Measurements from ENCODE around the gene FGF19.

Gene FGF19

DNA sequence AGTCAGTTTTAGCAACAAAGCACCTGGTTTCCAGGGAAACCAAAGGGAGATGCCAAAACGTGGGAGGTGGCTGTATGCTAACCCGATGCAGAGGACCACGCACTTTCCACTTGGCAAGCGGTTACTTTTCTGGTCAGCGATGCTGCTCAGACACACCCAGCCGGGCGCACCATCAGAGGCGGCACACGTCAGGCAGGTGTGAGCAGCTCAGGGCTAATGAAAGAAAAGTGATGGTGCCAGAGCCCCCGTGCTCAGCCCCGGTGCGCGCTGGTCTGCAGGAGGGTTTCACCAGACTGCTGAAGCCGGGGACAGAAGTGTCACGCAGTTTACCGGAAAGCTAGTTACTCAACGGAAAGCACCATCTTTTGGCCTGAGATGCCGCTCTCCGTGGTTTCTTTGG is 34.3 kb downstream of the FGF19 start:
- H3K79me2 ChIP-seq (ENCODE audit: control insufficient read depth, insufficient read depth, low read length, unreplicated experiment), result peaks cover 31% of the 10 kb centered on the region
- H3K4me1 ChIP-seq (ENCODE audit: control insufficient read depth, insufficient read depth, low read length, unreplicated experiment), result peaks cover 17% of the 10 kb centered on the region
- no peak overlapping the region for H3K27ac ChIP-seq (ENCODE audit: low read depth, low read length)
- no peak overlapping the region for H2AFZ ChIP-seq (ENCODE audit: low read length, unreplicated experiment)
- no peaks in the 10 kb centered on the region for H3K27me3 ChIP-seq (ENCODE audit: insufficient read depth, low read length)
- H3K4me3 ChIP-seq (ENCODE audit: low read depth, low read length), result no peak overlapping the region
- peaks cover 20% of the 10 kb centered on the region; the same call in 1 of the 2 replicates for H3K36me3 ChIP-seq (ENCODE audit: insufficient read depth, low read length)

DNA sequence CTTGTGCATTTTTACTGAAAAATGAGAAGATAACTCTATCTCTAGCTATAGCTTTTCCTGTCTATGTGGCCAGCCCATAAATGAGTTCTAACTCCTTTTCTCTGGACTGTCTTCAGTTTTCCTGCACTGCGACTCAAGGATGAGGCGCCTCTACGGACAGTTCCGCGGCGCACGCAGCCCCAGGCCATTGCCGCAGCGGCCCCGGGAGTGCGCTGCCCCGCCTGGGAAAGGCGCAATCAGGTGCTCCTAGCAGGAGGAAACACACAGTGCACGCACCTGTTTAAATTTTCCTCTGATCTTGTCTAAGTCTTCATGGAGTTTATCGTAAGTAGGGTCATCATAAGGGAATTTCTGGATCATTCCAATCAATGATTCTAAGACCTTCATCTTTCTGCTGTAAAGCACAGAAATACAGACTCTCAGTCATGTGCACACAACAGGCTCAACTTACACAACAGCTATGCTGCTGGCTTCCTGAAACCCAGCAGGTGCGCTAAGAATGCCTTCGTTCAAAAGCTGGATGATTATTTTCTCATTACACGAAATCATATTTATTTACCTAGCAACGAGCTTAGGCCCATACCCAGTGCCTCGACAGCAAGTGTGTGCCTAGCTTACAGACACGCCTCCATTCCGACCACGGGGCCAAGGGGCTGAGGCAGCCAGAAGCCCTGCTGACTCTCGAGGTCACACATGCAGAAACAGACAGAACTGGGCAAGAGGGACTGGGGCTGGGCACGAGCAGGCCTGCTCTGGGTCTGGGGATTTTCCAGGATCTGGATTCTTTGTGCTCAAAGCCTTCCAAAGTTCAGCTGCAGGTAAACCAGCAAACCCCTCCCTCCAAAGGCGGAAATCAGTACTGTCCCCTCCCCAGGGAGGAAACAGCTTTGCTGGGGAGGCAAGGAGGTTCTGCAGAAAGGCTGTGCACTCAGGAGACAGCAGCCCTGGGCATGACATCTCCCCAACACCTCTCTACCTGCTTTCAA is 35.9 kb downstream of the FGF19 start:
- peaks cover 4% of the 10 kb centered on the region for H3K4me1 ChIP-seq (ENCODE audit: control insufficient read depth, insufficient read depth, low read length, unreplicated experiment)
- no peaks in the 10 kb centered on the region for H3K27me3 ChIP-seq (ENCODE audit: insufficient read depth, low read length)
- no peak overlapping the region for H2AFZ ChIP-seq (ENCODE audit: low read length, unreplicated experiment)
- H3K79me2 ChIP-seq (ENCODE audit: control insufficient read depth, insufficient read depth, low read length, unreplicated experiment), result peaks cover 15% of the 10 kb centered on the region
- no peak overlapping the region for H3K4me3 ChIP-seq (ENCODE audit: low read depth, low read length)
- no peak overlapping the region for H3K27ac ChIP-seq (ENCODE audit: low read depth, low read length)
- H3K36me3 ChIP-seq (ENCODE audit: insufficient read depth, low read length), result peaks cover 20% of the 10 kb centered on the region; the same call in 1 of the 2 replicates

DNA sequence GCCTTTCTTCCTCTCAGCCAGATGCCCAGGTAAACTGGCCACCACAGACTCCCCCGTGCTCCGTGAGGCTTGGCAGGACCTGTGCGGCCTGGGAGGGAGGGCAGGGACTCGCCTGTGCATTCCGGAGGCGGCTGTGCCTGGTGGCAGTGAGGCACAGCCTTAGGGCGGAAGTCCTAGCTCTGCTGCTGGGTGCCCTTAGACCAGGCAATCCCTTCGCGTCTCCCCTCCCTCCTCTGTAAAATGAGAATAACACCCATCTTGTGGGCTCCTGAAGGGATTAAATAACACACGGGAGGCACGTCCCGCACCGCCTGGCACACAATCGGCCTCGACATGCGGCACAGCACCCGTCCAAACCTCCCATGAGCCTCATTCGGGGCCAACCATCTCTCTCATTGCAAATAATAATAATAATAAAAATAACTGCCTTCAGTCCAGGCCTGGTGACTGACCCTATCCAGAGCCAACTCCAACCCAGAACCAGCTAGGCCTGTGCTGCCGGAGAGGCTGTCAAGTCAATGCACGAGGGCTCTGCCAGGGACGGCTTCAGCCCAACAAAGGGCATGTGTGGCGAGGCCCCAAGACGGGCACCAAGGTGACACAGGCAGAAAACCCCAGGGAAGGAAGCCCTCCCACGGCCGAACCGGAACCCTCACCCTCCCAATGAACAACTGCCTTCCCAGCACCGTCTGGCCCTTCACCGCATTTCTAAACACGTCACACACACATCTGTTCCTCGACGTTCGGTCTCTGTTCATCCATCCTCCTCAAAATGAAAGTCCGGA is 36.9 kb downstream of the FGF19 start:
- Histone ChIP-seq H2AFZ (ENCODE audit: low read length, unreplicated experiment) (no peak overlapping the region), H3K27me3 (ENCODE audit: insufficient read depth, low read length) (no peaks in the 10 kb centered on the region), H3K4me3 (ENCODE audit: low read depth, low read length) (no peak overlapping the region), H3K36me3 (ENCODE audit: insufficient read depth, low read length) (peaks cover 20% of the 10 kb centered on the region; the same call in 1 of the 2 replicates), H3K27ac (ENCODE audit: low read depth, low read length) (no peak overlapping the region), H3K4me1 (ENCODE audit: control insufficient read depth, insufficient read depth, low read length, unreplicated experiment) (peaks cover 11% of the 10 kb centered on the region), H3K79me2 (ENCODE audit: control insufficient read depth, insufficient read depth, low read length, unreplicated experiment) (peaks cover 10% of the 10 kb centered on the region)

DNA sequence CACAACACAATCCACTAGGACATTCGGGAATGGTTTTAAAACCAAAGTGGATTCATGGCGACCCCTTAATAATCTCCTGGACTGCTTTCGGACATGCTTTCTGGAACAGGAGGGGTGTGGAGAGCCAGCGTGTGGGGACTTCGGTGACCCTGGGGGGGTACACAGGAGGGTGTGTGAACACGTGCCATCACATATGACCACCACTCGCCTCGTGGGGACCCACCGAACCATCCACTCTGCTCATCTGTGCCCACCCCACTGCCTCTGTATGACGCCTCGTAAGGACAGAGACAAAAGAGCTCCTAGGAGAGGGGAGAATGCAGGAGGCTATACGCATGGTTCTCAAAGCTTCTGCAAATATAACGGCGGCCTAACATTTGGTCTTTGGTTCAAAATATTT is 37.6 kb downstream of the FGF19 start:
- Histone ChIP-seq H2AFZ (ENCODE audit: low read length, unreplicated experiment) (no peak overlapping the region), H3K4me3 (ENCODE audit: low read depth, low read length) (no peak overlapping the region), H3K27me3 (ENCODE audit: insufficient read depth, low read length) (no peaks in the 10 kb centered on the region), H3K79me2 (ENCODE audit: control insufficient read depth, insufficient read depth, low read length, unreplicated experiment) (peaks cover 6% of the 10 kb centered on the region), H3K27ac (ENCODE audit: low read depth, low read length) (no peak overlapping the region), H3K4me1 (ENCODE audit: control insufficient read depth, insufficient read depth, low read length, unreplicated experiment) (peaks cover 11% of the 10 kb centered on the region), H3K36me3 (ENCODE audit: insufficient read depth, low read length) (peaks cover 14% of the 10 kb centered on the region; the same call in 1 of the 2 replicates)

DNA sequence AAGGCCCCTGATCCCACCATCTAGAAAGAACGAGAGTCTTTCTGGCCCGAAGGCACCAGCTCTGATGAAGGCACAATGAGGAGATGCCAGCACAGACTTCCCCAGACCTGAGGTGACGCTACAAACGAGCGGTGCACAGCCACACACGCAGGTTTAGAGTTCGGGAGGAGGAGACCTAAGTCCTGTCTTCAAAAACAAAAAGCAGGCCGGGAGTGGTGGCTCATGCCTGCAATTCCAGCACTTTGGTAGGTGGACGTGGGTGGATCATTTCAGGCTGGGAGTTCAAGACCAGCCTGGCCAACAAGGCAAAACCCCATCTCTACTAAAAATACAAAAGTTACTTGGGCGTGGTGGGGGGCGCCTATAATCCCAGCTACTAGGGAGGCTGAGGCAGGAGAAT is 38.2 kb downstream of the FGF19 start:
- Histone ChIP-seq H3K4me1 (ENCODE audit: control insufficient read depth, insufficient read depth, low read length, unreplicated experiment) (peaks cover 11% of the 10 kb centered on the region), H3K79me2 (ENCODE audit: control insufficient read depth, insufficient read depth, low read length, unreplicated experiment) (peaks cover 6% of the 10 kb centered on the region), H3K27me3 (ENCODE audit: insufficient read depth, low read length) (no peaks in the 10 kb centered on the region), H3K4me3 (ENCODE audit: low read depth, low read length) (no peak overlapping the region), H3K27ac (ENCODE audit: low read depth, low read length) (no peak overlapping the region), H3K36me3 (ENCODE audit: insufficient read depth, low read length) (peaks cover 11% of the 10 kb centered on the region; the same call in 1 of the 2 replicates), H2AFZ (ENCODE audit: low read length, unreplicated experiment) (no peak overlapping the region)

DNA sequence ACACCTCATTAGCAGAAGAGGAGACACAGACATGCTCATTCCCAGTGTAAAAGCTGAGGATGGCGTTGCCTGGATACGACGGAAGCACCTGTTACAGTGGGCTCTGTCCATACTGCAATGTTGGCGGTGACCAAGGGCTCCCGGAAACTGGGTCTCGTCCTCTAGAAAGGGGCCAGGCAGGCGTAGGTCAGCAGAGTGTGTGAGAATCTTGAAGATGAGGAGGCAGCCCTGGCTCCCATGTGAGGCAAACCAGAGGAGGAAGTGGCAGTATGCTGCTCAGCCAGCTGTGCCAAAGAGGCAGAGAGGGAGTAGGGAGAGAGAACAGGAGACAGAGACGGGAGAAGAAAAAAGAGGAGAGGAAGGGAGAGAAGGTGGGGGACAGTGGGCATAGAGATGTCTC is 38.9 kb downstream of the FGF19 start:
- no peaks in the 10 kb centered on the region for H3K27me3 ChIP-seq (ENCODE audit: insufficient read depth, low read length)
- peaks cover 11% of the 10 kb centered on the region; the same call in 1 of the 2 replicates for H3K36me3 ChIP-seq (ENCODE audit: insufficient read depth, low read length)
- no peak overlapping the region for H3K27ac ChIP-seq (ENCODE audit: low read depth, low read length)
- peaks cover 7% of the 10 kb centered on the region for H3K4me1 ChIP-seq (ENCODE audit: control insufficient read depth, insufficient read depth, low read length, unreplicated experiment)
- H3K4me3 ChIP-seq (ENCODE audit: low read depth, low read length), result no peak overlapping the region
- H2AFZ ChIP-seq (ENCODE audit: low read length, unreplicated experiment), result no peak overlapping the region
- H3K79me2 ChIP-seq (ENCODE audit: control insufficient read depth, insufficient read depth, low read length, unreplicated experiment), result peaks cover 6% of the 10 kb centered on the region

DNA sequence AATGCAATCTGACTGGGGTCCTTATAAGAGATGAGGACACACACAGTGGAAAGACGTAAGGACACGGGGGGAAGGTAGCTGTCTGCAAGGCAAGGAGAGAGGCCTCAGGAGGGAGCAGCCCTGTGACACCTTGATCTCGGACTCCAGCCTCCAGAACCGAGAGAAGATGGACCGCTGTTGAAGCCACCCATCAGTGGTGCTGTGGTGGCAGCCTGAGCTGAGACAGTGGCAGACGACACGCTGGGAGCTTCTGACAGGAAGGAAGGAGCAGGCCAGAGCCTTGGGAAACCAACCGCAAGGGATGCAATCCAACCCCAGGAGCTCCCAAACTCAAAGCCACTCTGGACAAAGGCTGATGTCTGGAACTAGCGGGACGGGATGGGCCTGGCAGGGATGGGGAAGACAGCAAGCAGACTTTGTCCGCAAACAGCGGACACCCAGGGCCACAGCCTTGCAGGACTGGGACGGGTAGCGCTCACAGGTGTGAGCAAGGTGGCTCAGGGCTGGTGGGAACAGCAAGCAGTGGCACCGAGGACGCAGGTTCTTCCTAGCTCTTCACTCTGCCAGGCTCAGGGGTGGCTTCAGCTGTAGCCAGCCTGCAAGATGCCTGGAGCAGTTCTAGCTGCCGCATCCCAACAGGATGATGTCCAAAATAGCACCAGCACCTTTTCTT is 39.6 kb downstream of the FGF19 start:
- peaks cover 7% of the 10 kb centered on the region for H3K4me1 ChIP-seq (ENCODE audit: control insufficient read depth, insufficient read depth, low read length, unreplicated experiment)

DNA sequence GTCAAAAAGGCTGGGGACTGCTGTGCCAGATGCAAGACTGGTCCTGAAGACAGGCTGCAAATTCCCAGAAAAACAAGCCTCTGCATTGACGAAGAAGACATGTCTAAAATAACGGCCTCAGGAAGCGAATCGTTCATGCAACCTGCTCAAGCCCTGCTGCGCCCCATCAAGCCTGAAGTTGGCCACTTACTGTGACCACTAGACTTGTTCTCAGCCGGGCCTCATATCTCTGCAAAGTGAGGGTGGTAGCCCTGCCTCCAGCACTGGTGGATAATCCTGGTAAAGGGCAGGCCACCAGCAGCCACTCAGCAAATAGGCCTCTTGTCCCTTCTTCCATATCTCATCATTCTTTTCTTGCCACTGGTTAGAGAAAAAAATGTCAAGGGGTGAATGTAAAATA is 40.5 kb downstream of the FGF19 start:
- H3K4me1 ChIP-seq (ENCODE audit: control insufficient read depth, insufficient read depth, low read length, unreplicated experiment), result peaks cover 7% of the 10 kb centered on the region
- 0 out of 2 replicates have a peak, but pooled peaks cover 3% of the 10 kb centered on the region for H3K36me3 ChIP-seq (ENCODE audit: insufficient read depth, low read length)

More for the DNA sequence above, 39.6 kb downstream of the FGF19 start:
- Histone ChIP-seq H3K4me3 (ENCODE audit: low read depth, low read length) (no peak overlapping the region), H2AFZ (ENCODE audit: low read length, unreplicated experiment) (no peak overlapping the region), H3K27ac (ENCODE audit: low read depth, low read length) (no peak overlapping the region), H3K36me3 (ENCODE audit: insufficient read depth, low read length) (peaks cover 6% of the 10 kb centered on the region; the same call in 1 of the 2 replicates), H3K27me3 (ENCODE audit: insufficient read depth, low read length) (no peaks in the 10 kb centered on the region), H3K79me2 (ENCODE audit: control insufficient read depth, insufficient read depth, low read length, unreplicated experiment) (peaks cover 2% of the 10 kb centered on the region)

DNA sequence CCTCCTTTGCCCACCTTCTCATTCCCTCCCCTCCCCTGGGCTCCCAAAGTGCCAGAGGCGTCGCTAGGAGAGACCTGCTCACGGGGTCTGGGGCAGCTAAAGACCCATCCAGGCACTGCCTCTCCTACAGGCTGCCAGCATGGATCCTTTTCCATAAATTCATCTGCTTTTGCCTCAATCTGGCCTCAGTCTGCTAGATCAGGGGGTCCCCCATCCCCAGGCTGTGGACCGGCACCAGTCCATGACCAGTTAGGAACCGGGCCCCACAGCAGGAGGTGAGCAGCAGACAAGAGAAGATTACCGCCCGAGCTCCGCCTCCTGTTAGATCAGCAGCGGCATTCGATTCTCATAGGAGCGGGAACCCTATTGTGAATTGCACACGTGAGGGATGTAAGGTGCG is 41.0 kb downstream of the FGF19 start:
- peaks cover 7% of the 10 kb centered on the region for H3K4me1 ChIP-seq (ENCODE audit: control insufficient read depth, insufficient read depth, low read length, unreplicated experiment)
- H3K79me2 ChIP-seq (ENCODE audit: control insufficient read depth, insufficient read depth, low read length, unreplicated experiment), result no peaks in the 10 kb centered on the region
- H2AFZ ChIP-seq (ENCODE audit: low read length, unreplicated experiment), result no peak overlapping the region
- no peaks in the 10 kb centered on the region for H3K27me3 ChIP-seq (ENCODE audit: insufficient read depth, low read length)
- no peak overlapping the region for H3K4me3 ChIP-seq (ENCODE audit: low read depth, low read length)
- 0 out of 2 replicates have a peak, but pooled peaks cover 3% of the 10 kb centered on the region for H3K36me3 ChIP-seq (ENCODE audit: insufficient read depth, low read length)
- no peak overlapping the region for H3K27ac ChIP-seq (ENCODE audit: low read depth, low read length)

More for the DNA sequence above, 40.5 kb downstream of the FGF19 start:
- Histone ChIP-seq H2AFZ (ENCODE audit: low read length, unreplicated experiment) (no peak overlapping the region), H3K79me2 (ENCODE audit: control insufficient read depth, insufficient read depth, low read length, unreplicated experiment) (no peaks in the 10 kb centered on the region), H3K27ac (ENCODE audit: low read depth, low read length) (no peak overlapping the region), H3K27me3 (ENCODE audit: insufficient read depth, low read length) (no peaks in the 10 kb centered on the region), H3K4me3 (ENCODE audit: low read depth, low read length) (no peak overlapping the region)

DNA sequence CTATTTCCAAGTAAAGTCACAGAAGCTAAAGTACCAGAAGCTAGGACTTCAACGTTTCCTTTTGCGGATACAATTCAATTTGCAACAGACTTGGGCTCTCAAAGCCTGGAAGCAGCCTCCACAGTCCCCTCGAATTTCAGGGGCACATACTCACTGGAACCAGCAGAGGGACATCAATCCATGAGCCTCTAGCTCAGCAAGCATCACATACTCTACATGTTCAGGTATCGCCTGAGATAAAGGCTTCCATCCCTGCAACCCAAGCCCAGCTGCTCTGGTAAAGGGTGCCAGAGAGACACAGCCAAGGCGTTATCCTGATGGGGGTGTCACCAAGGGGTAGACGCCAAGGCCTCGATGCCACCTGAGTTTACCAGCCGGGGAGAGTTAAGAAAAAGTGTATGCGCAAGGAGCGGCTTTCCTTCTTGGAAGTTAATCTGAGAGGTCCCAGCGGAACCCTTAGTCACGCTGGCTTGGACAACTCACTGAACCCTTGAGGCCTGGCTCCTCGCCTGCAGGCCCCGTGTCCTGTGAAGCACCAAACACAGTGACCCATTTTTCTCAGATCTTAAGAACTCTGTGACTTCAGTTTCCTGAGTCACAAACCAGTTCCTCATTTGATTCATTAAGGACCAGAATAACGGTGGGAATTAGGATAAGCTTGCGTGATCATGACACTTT is 41.7 kb downstream of the FGF19 start:
- Histone ChIP-seq H3K27ac (ENCODE audit: low read depth, low read length) (no peak overlapping the region), H3K79me2 (ENCODE audit: control insufficient read depth, insufficient read depth, low read length, unreplicated experiment) (no peaks in the 10 kb centered on the region), H2AFZ (ENCODE audit: low read length, unreplicated experiment) (no peak overlapping the region), H3K4me1 (ENCODE audit: control insufficient read depth, insufficient read depth, low read length, unreplicated experiment) (peaks cover 7% of the 10 kb centered on the region), H3K27me3 (ENCODE audit: insufficient read depth, low read length) (no peaks in the 10 kb centered on the region), H3K4me3 (ENCODE audit: low read depth, low read length) (no peak overlapping the region), H3K36me3 (ENCODE audit: insufficient read depth, low read length) (no peaks in the 10 kb centered on the region)
